Stimulated activated memory B cell treated with anti-CD40 and anti-IgM and Interleukin-4, amounts not matched to agents 10 μg/mL and 1 μg/mL and 100 μg/mL, for 72 hours (primary cell): Measurements from ENCODE around the gene MAML2.

Experiments
- ATAC-seq: fragments of 150-1000 bp; cut with Tn5 transposase; 2 replicates; pipeline ENCODE4 v1.10.0; 2021
- H3K27ac Mint-ChIP-seq: one replicate; pipeline ENCODE4 v1.8.0; 2022; ENCODE audit warnings: mild to moderate bottlenecking, mixed read lengths
- H3K27me3 Mint-ChIP-seq: one replicate; pipeline ENCODE4 v1.8.0; 2022; ENCODE audit warnings: mixed read lengths
- H3K36me3 Mint-ChIP-seq: one replicate; pipeline ENCODE4 v1.8.0; 2022; ENCODE audit warnings: mixed read lengths
- H3K4me1 Mint-ChIP-seq: one replicate; pipeline ENCODE4 v1.8.0; 2022; ENCODE audit warnings: mixed read lengths
- H3K4me3 Mint-ChIP-seq: one replicate; pipeline ENCODE4 v1.8.0; 2022; ENCODE audit warnings: mild to moderate bottlenecking, moderate library complexity, mixed read lengths
- H3K9me3 Mint-ChIP-seq: one replicate; pipeline ENCODE4 v1.8.0; 2022; ENCODE audit warnings: mixed read lengths

The MAML2 gene

DNA sequence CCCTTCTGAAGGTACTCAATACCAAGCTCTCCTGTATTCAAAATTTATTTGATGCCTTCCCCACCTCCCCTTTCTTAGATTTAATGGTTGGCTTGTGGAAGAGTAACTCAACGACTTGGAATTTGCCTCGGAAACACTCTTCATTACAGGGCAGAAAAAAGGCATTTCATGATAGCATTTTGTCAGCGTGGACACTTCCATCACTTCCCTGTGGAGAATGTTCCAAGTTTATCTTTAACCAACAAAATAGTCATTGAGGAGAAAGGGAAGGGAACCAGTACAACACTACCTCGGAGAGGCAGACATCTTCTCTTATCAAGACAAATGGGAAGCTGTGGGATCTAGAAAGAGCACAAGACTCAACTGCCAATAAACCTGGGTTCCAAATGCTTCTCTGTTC is 241.8 kb downstream of the MAML2 start:
- no peak for ATAC-seq
- H3K4me3 Mint-ChIP-seq, result no peak overlapping the region
- peaks cover 11% of the 10 kb centered on the region for H3K36me3 Mint-ChIP-seq
- H3K27ac Mint-ChIP-seq, result no peak overlapping the region
- peaks cover 33% of the 10 kb centered on the region for H3K4me1 Mint-ChIP-seq
- no peaks in the 10 kb centered on the region for H3K9me3 Mint-ChIP-seq
- no peaks in the 10 kb centered on the region for H3K27me3 Mint-ChIP-seq

GRCh38 chr11:96098511-96099241 is 244.3 kb downstream of the MAML2 start:
- H3K4me1 Mint-ChIP-seq, result peaks cover 24% of the 10 kb centered on the region
- H3K36me3 Mint-ChIP-seq, result peaks cover 5% of the 10 kb centered on the region
- H3K27ac Mint-ChIP-seq, result no peak overlapping the region
- ATAC-seq, result no peak
- H3K27me3 Mint-ChIP-seq, result no peaks in the 10 kb centered on the region
- H3K4me3 Mint-ChIP-seq, result no peak overlapping the region
- no peaks in the 10 kb centered on the region for H3K9me3 Mint-ChIP-seq

- Mint-ChIP-seq H3K36me3 (peaks cover 5% of the 10 kb centered on the region), H3K27me3 (no peaks in the 10 kb centered on the region), H3K9me3 (no peaks in the 10 kb centered on the region), H3K4me1 (peaks cover 19% of the 10 kb centered on the region), H3K4me3 (no peak overlapping the region), H3K27ac (no peak overlapping the region)
- ATAC-seq, result no peak
Measured at GRCh38 chr11:96097844-96098421, 245.1 kb downstream of the MAML2 start.

GRCh38 chr11:96096360-96096759 is 246.6 kb downstream of the MAML2 start:
- Mint-ChIP-seq H3K4me3 (no peak overlapping the region), H3K27ac (peak overlapping the region; percentile 2), H3K36me3 (peaks cover 18% of the 10 kb centered on the region), H3K4me1 (peaks cover 25% of the 10 kb centered on the region), H3K9me3 (no peaks in the 10 kb centered on the region), H3K27me3 (no peaks in the 10 kb centered on the region)
- ATAC-seq, result no peak

DNA sequence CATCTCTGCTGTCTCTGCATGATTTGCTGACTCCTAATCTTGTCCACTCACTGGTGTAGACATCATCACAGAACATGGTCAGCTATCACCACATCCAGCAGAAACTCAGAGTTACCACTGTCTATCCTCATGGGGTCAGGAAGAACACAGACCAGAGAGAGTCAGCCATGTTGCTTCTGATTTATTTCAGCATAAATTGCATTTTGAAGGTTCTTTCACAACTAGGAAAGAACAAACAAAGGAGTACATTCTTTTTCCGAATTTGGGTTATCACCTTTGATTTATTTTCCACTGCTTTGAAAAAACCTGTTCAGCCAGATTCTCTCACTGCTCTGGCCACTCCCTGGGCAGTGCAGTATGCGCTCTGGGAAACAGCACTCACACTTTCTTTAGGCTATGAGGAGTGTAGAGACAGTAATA is 247.1 kb downstream of the MAML2 start:
- H3K4me3 Mint-ChIP-seq, result no peak overlapping the region
- no peak overlapping the region for H3K27ac Mint-ChIP-seq
- peaks cover 18% of the 10 kb centered on the region for H3K36me3 Mint-ChIP-seq
- H3K27me3 Mint-ChIP-seq, result no peaks in the 10 kb centered on the region
- ATAC-seq, result no peak
- H3K9me3 Mint-ChIP-seq, result no peaks in the 10 kb centered on the region
- peaks cover 25% of the 10 kb centered on the region for H3K4me1 Mint-ChIP-seq

- peaks cover 22% of the 10 kb centered on the region for H3K4me1 Mint-ChIP-seq
- H3K9me3 Mint-ChIP-seq, result no peaks in the 10 kb centered on the region
- no peak for ATAC-seq
- no peaks in the 10 kb centered on the region for H3K27me3 Mint-ChIP-seq
- H3K4me3 Mint-ChIP-seq, result no peak overlapping the region
- peak overlapping the region; percentile 24 for H3K27ac Mint-ChIP-seq
- H3K36me3 Mint-ChIP-seq, result peaks cover 22% of the 10 kb centered on the region
Measured at GRCh38 chr11:96094156-96094555, 248.8 kb downstream of the MAML2 start.

- no peak for ATAC-seq
- Mint-ChIP-seq H3K27ac (peak overlapping the region; percentile 58), H3K4me3 (no peak overlapping the region), H3K9me3 (no peaks in the 10 kb centered on the region), H3K4me1 (peaks cover 22% of the 10 kb centered on the region), H3K27me3 (no peaks in the 10 kb centered on the region), H3K36me3 (peaks cover 32% of the 10 kb centered on the region)
Measured at GRCh38 chr11:96092511-96092910, 250.5 kb downstream of the MAML2 start.

GRCh38 chr11:96091476-96091875 is 251.5 kb downstream of the MAML2 start:
- peaks cover 33% of the 10 kb centered on the region for H3K36me3 Mint-ChIP-seq
- no peaks in the 10 kb centered on the region for H3K9me3 Mint-ChIP-seq
- peak overlapping the region; percentile 58 for H3K27ac Mint-ChIP-seq
- peaks cover 17% of the 10 kb centered on the region for H3K4me1 Mint-ChIP-seq
- no peak overlapping the region for H3K4me3 Mint-ChIP-seq
- H3K27me3 Mint-ChIP-seq, result no peaks in the 10 kb centered on the region
- ATAC-seq, result peak; percentile 76

GRCh38 chr11:96090711-96091110 is 252.3 kb downstream of the MAML2 start:
- no peak overlapping the region for H3K4me3 Mint-ChIP-seq
- H3K4me1 Mint-ChIP-seq, result peaks cover 17% of the 10 kb centered on the region
- no peak for ATAC-seq
- H3K27me3 Mint-ChIP-seq, result no peaks in the 10 kb centered on the region
- H3K36me3 Mint-ChIP-seq, result peaks cover 33% of the 10 kb centered on the region
- no peaks in the 10 kb centered on the region for H3K9me3 Mint-ChIP-seq
- H3K27ac Mint-ChIP-seq, result no peak overlapping the region

GRCh38 chr11:96088914-96089313 is 254.1 kb downstream of the MAML2 start:
- H3K9me3 Mint-ChIP-seq, result no peaks in the 10 kb centered on the region
- H3K27ac Mint-ChIP-seq, result no peak overlapping the region
- no peak for ATAC-seq
- H3K4me1 Mint-ChIP-seq, result peaks cover 17% of the 10 kb centered on the region
- peaks cover 33% of the 10 kb centered on the region for H3K36me3 Mint-ChIP-seq
- no peaks in the 10 kb centered on the region for H3K27me3 Mint-ChIP-seq
- H3K4me3 Mint-ChIP-seq, result no peak overlapping the region

- Mint-ChIP-seq H3K27me3 (no peaks in the 10 kb centered on the region), H3K27ac (no peak overlapping the region), H3K4me1 (peaks cover 7% of the 10 kb centered on the region), H3K9me3 (no peaks in the 10 kb centered on the region), H3K4me3 (no peak overlapping the region), H3K36me3 (peaks cover 18% of the 10 kb centered on the region)
- no peak for ATAC-seq
Measured at GRCh38 chr11:96086111-96086510, 256.9 kb downstream of the MAML2 start.

GRCh38 chr11:96085319-96085930 is 257.6 kb downstream of the MAML2 start:
- Mint-ChIP-seq H3K4me1 (peaks cover 7% of the 10 kb centered on the region), H3K27ac (no peak overlapping the region), H3K36me3 (peaks cover 16% of the 10 kb centered on the region), H3K27me3 (no peaks in the 10 kb centered on the region), H3K4me3 (no peak overlapping the region), H3K9me3 (no peaks in the 10 kb centered on the region)
- ATAC-seq, result no peak

DNA sequence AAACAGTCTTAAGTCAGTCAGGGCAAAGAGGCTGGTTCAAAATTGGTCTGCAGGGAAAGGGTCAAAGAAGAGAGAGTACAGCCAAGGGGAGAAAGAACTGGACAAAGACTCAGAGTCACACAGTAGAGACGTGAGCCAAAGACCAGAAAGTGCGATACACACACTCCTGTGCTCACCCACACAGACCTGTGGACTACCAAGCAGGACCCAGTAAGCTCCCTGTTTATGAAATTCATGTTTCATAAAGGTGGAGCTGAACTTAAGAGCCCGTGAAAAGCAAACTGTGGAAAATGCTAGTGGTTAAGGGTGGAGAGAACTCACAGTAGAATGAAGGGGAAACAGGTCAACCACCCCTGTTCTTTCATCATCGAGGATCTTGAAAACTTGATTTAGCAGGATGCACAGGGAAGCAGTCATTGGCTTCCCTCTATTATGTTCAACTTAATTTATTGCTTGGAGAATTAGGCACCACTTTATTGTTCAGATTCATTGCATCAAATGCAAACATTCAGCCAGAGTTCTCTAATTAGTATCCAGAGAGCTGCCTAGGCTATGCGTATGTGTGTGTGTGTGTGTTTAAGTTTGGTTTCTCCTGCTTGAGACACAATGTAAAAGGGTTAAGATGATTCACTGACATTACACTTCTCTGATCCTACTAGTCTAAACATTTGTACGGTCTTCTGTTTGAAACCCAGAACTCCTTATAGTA is 258.2 kb downstream of the MAML2 start:
- H3K27me3 Mint-ChIP-seq, result no peaks in the 10 kb centered on the region
- H3K9me3 Mint-ChIP-seq, result no peaks in the 10 kb centered on the region
- no peak overlapping the region for H3K4me3 Mint-ChIP-seq
- H3K27ac Mint-ChIP-seq, result no peak overlapping the region
- H3K36me3 Mint-ChIP-seq, result peaks cover 20% of the 10 kb centered on the region
- ATAC-seq, result no peak
- peaks cover 14% of the 10 kb centered on the region for H3K4me1 Mint-ChIP-seq

DNA sequence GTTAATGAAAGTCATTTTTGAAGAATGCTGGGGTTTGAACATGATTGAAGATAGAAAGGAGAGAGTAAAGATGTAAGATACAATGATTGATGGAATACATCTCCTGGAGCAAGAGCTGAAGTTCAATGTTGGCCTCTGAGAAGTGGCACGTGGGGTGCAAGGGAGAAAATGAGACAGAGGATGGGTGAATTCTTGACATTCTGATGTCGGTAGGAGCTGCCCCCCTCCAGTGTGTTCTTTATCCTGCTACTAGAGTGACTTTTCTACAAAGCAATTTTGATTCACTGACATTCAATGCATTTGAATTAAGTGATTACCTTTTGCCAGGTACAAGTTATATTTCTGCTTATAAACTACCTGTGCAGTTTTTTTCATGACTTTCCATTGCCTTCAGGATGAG is 260.1 kb downstream of the MAML2 start:
- no peaks in the 10 kb centered on the region for H3K27me3 Mint-ChIP-seq
- H3K9me3 Mint-ChIP-seq, result no peaks in the 10 kb centered on the region
- H3K4me1 Mint-ChIP-seq, result peaks cover 22% of the 10 kb centered on the region
- no peak for ATAC-seq
- peaks cover 17% of the 10 kb centered on the region for H3K36me3 Mint-ChIP-seq
- H3K27ac Mint-ChIP-seq, result no peak overlapping the region
- no peak overlapping the region for H3K4me3 Mint-ChIP-seq

DNA sequence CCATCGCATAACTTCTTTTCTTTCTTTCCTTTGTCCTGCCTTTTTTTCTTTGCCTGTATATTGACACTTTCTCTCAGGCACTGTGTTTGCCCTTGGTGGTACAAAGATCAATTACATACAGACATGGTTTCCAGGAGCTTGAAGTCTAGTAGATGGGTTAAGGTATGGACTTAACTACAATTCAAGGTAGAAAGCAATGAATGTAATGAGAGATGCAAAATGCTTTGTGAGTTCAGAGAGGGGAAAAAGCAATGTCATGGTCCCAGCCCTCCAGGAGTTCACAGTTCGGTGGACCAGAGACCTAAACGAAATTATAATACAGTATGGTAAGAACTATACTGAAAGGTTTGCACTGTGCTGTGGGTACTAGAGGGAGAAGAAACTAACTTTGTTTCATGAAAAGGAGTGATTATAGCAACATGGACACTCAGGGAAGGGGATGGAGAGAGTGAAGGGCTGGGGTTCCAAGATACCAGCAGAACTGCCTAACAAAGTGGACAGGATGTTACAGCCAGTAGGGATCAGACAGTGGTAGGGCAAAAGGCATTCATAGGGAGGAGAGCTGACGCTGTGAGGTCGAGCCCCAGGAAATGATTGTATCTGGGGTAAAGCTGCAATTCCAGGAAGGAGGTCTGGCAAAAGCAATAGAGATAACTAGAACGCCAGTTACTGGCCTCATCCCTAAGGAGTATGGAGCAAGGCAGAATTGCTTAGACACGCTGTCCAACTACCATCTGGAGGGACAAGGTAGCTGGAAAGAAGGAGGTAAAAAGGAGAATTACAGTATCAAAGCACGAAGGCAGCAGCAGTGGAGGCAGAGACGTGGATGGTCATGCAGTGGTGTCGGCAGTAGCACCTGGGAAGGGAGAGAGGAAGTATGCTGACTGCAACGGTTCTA is 260.7 kb downstream of the MAML2 start:
- H3K27ac Mint-ChIP-seq, result no peak overlapping the region
- H3K27me3 Mint-ChIP-seq, result no peaks in the 10 kb centered on the region
- H3K9me3 Mint-ChIP-seq, result no peaks in the 10 kb centered on the region
- peaks cover 23% of the 10 kb centered on the region for H3K4me1 Mint-ChIP-seq
- ATAC-seq, result no peak
- no peak overlapping the region for H3K4me3 Mint-ChIP-seq
- peaks cover 14% of the 10 kb centered on the region for H3K36me3 Mint-ChIP-seq
